PC-9 (cell line): ENCODE measurements around the gene NEIL1. TPM values are rescaled to one million over a fixed set of nuclear protein-coding genes. Genes with fewer than 3 reads are reported as not detected.
"Not testable (repeated sequence)": the region's sequence is repeated elsewhere in the genome, so short reads cannot be mapped to it uniquely, and the experiment has no call there.

Experiments
- BruUV-seq: library from RNA; stranded (reverse); fragments of 400-500 nt; replicated peaks from 2 replicates; lab custom pipeline; 2021; lab: Mats Ljungman, UMichigan
- CTCF ChIA-PET: fragments of 300-600 bp; sonication (Branson Sonifier 250); formaldehyde crosslinking; loops from one replicate; lab custom pipeline; 2022; ENCODE audit warnings: antibody characterized with exemption; lab: Charles Lee
- POLR2A ChIA-PET: fragments of 300-600 bp; sonication (Branson Sonifier 250); formaldehyde crosslinking; loops from one replicate; lab custom pipeline; 2022; ENCODE audit warnings: antibody characterized with exemption; ENCODE audit not compliant: unreplicated experiment; lab: Charles Lee
- DNase-seq, 2 experiments: peaks; one replicate each; pipeline versions ENCODE4 v3.0.0 to v3.0.0-alpha.2; 2015 to 2022; ENCODE audit warnings: mixed read lengths in 1 of 2
- H2AFZ ChIP-seq: fragments of 200-600 bp; sonication (generic); 2 replicates; pipeline ENCODE4 v1.8.1; 2017; ENCODE audit warnings: antibody characterized with exemption
- H3F3A ChIP-seq: fragments of 200-600 bp; sonication (generic); 2 replicates; pipeline ENCODE4 v1.8.1; 2017; ENCODE audit warnings: antibody characterized with exemption, mild to moderate bottlenecking, low read depth; ENCODE audit not compliant: insufficient read depth
- H3K27ac ChIP-seq: fragments of 200-600 bp; sonication (generic); 2 replicates; pipeline ENCODE4 v1.6.1; 2016; ENCODE audit warnings: mixed run types
- H3K27me3 ChIP-seq: fragments of 200-600 bp; sonication (generic); 2 replicates; pipeline ENCODE4 v1.6.1; 2016; ENCODE audit warnings: low read depth, mixed run types; ENCODE audit not compliant: insufficient read depth
- H3K36me3 ChIP-seq: fragments of 200-600 bp; sonication (generic); 2 replicates; pipeline ENCODE4 v1.6.1; 2016; ENCODE audit warnings: low read depth, mixed run types
- H3K4me1 ChIP-seq: fragments of 200-600 bp; sonication (generic); replicated peaks from 2 replicates; pipeline ENCODE4 v1.6.1; 2016; ENCODE audit warnings: mixed run types; ENCODE audit not compliant: insufficient read depth
- H3K4me2 ChIP-seq: fragments of 200-600 bp; sonication (generic); 2 replicates; pipeline ENCODE4 v1.6.1; 2017; ENCODE audit warnings: mixed run types
- H3K4me3 ChIP-seq: fragments of 200-600 bp; sonication (generic); 2 replicates; pipeline ENCODE4 v1.6.1; 2016; ENCODE audit warnings: mixed run types
- H3K79me2 ChIP-seq: fragments of 200-600 bp; sonication (generic); 2 replicates; pipeline ENCODE4 v1.6.1; 2017; ENCODE audit warnings: low read depth, mixed run types
- H3K9me2 ChIP-seq: fragments of 200-600 bp; sonication (generic); 2 replicates; pipeline ENCODE4 v1.8.1; 2017; ENCODE audit warnings: mild to moderate bottlenecking; ENCODE audit not compliant: insufficient read depth
- H3K9me3 ChIP-seq: fragments of 200-600 bp; sonication (generic); 2 replicates; pipeline ENCODE4 v1.8.1; 2016; ENCODE audit warnings: low read depth; ENCODE audit not compliant: insufficient read depth
- H4K20me1 ChIP-seq: fragments of 200-600 bp; sonication (generic); 2 replicates; pipeline ENCODE4 v1.8.1; 2017; ENCODE audit not compliant: insufficient read depth
- CTCF ChIP-seq: fragments of 200-600 bp; sonication (generic); conservative IDR thresholded peaks from 2 replicates; pipeline ENCODE4 v1.6.1; 2017; ENCODE audit warnings: mixed run types, antibody characterized with exemption, mild to moderate bottlenecking, moderate library complexity
- EZH2 ChIP-seq: fragments of 200-600 bp; sonication (generic); IDR thresholded peaks from 2 replicates; pipeline ENCODE4 v1.8.0; 2017; ENCODE audit warnings: antibody characterized with exemption, low read depth
- intact Hi-C: fragments of 100-400 bp; cut with micrococcal nuclease; formaldehyde crosslinking; loops from one replicate; pipeline ENCODE4 v1.10.0; 2022; ENCODE audit not compliant: unreplicated experiment
- total RNA-seq: library from RNA; stranded (reverse); gene quantifications from 2 replicates; pipeline ENCODE4 v1.2.3, GENCODE V29; 2021

Gene NEIL1
- total RNA-seq, 1 experiment from 2014 or later = 21.3 TPM

DNA sequence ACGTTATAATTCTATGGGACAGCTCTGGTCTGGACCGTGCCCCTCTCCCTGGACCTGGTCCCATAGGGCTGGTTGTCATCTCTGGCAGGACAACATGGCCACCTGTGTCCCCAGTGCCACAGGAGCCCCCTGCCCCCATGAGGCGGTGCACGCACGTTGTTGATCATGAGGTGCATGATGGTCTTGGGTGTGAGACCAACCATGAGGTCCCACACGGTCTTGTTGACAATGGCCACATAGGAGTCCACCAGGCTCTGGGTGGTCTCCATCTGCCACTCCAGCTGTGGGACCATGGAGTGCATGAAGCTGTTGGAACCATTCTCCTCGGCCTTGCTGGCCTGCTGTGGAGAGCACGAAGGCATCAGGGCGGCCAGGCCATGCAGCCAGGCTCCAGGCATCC, 44.5 kb upstream of the NEIL1 start:
- CTCF ChIA-PET = no interaction called here
- no peaks in the 10 kb centered on the region for H3K36me3 ChIP-seq

GRCh38 chr15:75302753-75303152, 44.1 kb upstream of the NEIL1 start:
- H2AFZ ChIP-seq, H3K79me2 ChIP-seq, H3K4me1 ChIP-seq, BruUV-seq, CTCF ChIA-PET, H3K9me3 ChIP-seq, H3K4me3 ChIP-seq, intact Hi-C loops, H4K20me1 ChIP-seq, H3K27ac ChIP-seq, H3K27me3 ChIP-seq, H3K36me3 ChIP-seq, DNase-seq, POLR2A ChIA-PET, H3F3A ChIP-seq, H3K4me2 ChIP-seq, H3K9me2 ChIP-seq: not testable (repeated sequence)

More for the DNA sequence above, 44.5 kb upstream of the NEIL1 start:
- Histone ChIP-seq H3K9me3 (no peaks in the 10 kb centered on the region), H3F3A (no peaks in the 10 kb centered on the region), H3K4me3 (no peak overlapping the region), H3K4me2 (no peak overlapping the region), H3K4me1 (no peaks in the 10 kb centered on the region), H3K27me3 (peaks cover 6% of the 10 kb centered on the region), H3K9me2 (no peaks in the 10 kb centered on the region), H4K20me1 (no peaks in the 10 kb centered on the region), H2AFZ (no peak overlapping the region), H3K79me2 (no peaks in the 10 kb centered on the region), H3K27ac (no peak overlapping the region)
- no peak for DNase-seq
- no peak for TF ChIP-seq CTCF
- no peak for TF ChIP-seq EZH2
- POLR2A ChIA-PET = no interaction called here
- BruUV-seq = no TSS peak
- intact Hi-C loops = no loop called here

- intact Hi-C loops = no loop called here
- Histone ChIP-seq H2AFZ (no peak overlapping the region), H3K4me3 (no peak overlapping the region), H3K9me3 (no peaks in the 10 kb centered on the region), H3K79me2 (no peaks in the 10 kb centered on the region), H3F3A (no peaks in the 10 kb centered on the region), H4K20me1 (no peaks in the 10 kb centered on the region), H3K27me3 (peaks cover 6% of the 10 kb centered on the region), H3K4me1 (0 out of 2 replicates have a peak, but pooled peaks cover 4% of the 10 kb centered on the region), H3K4me2 (no peak overlapping the region), H3K9me2 (no peaks in the 10 kb centered on the region; the same call in 1 of the 2 replicates), H3K36me3 (no peaks in the 10 kb centered on the region), H3K27ac (no peak overlapping the region)
- DNase-seq = no peak
- ChIA-PET CTCF (interaction anchor here (0.6 kb wide), 1 partner anchor 773 kb away, joined by 4 read pairs; no protein-coding TSS in a partner anchor), POLR2A (no interaction called here)
- no TSS peak for BruUV-seq
- no peak for TF ChIP-seq CTCF
- no peak for TF ChIP-seq EZH2
Observed at GRCh38 chr15:75306188-75306587, 40.7 kb upstream of the NEIL1 start.
